HG03064 (cell line): ENCODE data around the gene SDSL.

Experiments
- ATAC-seq: cut with Tn5 transposase; IDR thresholded peaks from one replicate; pipeline ENCODE4 v1.9.1; 2021; ENCODE audit warnings: low read depth; ENCODE audit not compliant: unreplicated experiment

SDSL gene

DNA sequence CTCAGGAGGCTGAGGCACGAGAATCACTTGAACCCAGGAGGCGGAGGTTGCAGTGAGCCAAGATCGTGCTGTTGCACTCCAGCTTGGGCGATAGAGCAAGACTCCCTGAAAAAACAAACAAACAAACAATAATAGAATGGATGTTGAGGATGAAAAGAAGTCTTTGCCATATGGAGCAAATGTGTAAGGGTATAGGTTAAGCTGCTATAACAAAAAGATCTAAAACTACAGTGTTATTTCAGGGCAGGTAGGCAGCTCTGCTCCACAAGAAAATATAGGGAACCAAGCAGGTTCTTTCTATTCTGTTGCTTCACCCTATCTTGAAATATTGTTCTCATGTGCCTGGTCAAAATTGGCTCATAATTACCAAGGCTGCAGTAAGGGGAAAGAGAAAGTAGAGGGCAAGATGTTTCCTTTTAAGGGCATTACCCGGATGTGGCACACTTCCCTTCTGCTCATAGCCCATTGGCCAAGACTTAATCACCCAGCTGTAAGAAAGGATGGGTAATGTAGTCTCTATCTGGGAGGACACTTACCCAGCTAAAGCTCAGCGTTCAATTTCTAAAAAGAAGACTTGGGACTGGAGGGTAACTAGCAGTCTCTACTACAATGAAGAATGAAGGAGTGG is 23.5 kb downstream of the SDSL start:
- no peak for ATAC-seq

DNA sequence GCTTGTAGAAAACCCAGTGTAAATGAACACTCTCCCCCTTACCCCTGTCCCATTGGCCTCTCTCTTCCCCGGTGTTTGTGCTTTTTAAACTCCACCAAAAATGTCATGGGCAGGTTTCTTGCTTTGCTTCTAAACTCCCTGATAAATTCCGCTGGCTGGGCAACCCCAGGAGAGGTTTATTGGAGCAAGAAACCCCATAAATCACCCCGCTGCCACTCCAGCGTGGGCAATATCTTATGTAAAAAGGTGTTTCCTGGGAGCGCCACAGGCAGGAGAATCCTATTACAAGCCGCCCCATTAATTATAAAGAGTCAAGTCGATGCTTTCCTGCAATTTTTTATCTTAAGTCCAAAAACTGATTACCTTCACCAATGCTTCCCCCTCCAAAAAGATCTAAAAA is 26.7 kb downstream of the SDSL start:
- ATAC-seq: no peak

DNA sequence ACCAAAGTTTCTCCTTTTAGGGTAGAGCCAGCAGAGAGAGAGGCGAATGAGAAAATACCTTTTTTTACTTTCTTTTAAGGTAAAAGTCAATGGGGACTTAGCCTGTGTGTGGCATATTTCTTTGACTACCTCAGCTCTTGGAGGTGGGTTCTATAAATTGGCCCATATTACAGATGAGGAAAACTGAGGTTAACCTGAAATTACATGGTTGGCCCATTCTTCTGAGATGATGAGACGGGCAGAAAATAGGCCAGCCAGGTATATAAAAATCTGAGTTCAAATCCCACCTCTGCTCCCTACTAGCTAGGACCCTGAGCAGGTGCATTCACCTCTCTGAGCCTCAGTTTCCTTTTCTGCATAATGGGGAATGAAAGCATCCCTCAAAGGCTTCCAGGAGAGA is 27.1 kb downstream of the SDSL start:
- no peak for ATAC-seq

DNA sequence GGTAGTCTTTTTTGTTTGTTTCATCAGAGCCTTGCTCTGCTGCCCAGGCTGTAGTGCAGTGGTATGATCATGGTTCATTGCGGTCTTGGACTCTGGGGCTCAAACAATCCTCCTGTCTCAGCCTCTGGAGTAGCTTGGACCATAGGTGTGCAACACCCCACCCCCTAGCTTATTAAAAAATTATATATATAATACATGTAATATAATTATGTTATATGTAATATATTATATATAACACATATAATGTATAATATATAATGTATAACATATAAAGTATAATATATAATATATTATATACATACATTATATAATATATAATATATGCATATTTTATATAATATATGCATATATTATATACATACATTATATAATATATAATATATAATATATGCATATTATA is 27.7 kb downstream of the SDSL start:
- ATAC-seq: no peak

DNA sequence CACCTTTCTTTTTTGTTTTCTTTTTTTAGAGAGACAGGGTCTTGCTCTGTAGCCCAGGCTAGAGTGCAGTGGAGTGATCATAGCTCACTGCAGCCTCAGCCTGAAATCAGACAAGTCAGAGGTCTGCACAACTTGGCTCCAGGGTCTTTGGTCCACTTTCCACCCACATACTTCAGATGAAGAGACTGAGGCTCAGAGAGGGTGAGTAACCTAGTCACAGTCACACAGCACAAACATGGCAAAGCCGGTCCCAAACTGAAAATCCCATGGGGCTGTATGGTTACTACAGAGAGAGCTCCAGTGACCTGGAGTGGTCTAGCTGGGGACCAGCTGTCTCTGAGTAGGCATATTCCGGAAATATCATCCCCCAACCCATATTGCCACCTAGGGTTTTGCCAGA is 30.3 kb downstream of the SDSL start:
- no peak for ATAC-seq

DNA sequence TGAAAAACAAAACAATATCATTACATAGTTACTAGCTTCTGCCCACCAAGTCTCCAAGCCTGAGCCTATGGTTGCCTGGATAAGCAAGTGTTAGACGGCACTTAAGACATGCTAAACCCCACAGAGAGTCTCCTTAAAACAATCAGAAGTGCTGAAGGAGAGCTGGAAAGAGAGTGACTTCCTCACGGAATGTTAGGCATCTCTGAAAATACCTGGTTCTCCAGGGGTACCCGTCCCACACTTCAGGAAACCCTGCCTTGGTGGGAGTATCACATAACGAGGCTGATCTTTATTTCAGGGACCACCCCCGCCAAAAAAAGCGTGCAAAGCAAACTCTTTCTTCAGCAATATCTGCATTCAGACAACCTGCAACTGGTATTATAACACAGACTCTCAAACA is 31.1 kb downstream of the SDSL start:
- ATAC-seq: no peak

- no peak for ATAC-seq
Observed at GRCh38 chr12:113456199-113456598, 34.0 kb downstream of the SDSL start.

- ATAC-seq: no peak
Observed at GRCh38 chr12:113456761-113457160, 34.6 kb downstream of the SDSL start.

- no peak for ATAC-seq
Observed at GRCh38 chr12:113457185-113457584, 35.0 kb downstream of the SDSL start.

DNA sequence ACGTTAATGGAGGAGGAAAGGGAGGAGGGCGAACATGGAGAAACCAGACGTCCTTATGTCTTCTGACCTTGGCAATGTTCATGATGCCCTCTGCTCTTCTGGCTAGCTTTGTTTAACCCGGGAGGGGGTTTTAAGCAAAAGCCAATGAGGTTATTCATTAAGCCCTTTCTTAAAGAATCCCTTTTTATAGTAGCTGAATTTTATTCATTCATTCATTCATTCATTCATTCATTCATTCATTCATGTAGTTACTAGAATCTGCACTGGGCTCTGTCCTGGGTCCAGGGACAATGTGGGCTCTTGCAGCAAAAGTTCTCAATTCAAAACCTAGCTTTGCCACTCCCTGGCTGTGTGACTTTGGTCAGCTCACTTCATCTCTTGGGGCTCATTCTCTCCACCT is 35.5 kb downstream of the SDSL start:
- ATAC-seq: no peak

DNA sequence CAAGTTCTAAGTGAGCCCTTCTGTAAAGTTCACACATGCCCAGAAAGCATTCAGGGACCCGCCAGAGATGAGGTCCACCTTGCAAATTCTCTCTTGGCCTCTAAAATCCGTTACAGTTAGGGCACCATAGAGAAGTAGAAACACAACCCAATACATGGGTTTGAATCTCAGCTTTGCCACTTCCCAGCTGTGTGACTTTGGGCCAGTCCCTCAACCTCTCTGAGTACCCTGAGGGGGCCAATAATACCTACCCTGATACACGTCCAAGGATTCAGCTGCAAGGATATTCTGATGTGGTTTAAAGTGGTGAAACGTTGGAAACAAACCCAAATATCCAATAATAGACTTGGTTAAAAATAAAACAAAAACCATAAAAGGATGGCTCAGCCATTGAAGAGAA is 37.8 kb downstream of the SDSL start:
- no peak for ATAC-seq

DNA sequence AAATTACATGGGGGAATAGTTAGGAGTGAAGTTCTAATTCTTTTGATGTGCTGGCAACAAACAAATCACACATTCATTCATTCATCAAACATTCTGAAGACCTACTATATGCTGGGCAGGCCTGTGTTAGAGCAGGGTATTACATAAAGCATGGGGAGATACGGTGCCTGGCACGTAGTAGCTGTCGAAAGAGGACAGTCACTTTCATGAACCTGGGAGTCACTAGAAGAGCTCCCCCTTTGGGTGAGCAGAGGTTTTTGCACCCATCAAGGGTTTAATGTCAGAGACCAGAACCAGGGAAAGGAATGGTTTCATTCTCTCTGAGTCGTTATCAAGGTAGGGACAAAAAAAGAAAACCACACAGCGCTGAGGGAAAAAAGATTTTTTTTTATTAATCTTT is 39.5 kb downstream of the SDSL start:
- ATAC-seq: no peak

DNA sequence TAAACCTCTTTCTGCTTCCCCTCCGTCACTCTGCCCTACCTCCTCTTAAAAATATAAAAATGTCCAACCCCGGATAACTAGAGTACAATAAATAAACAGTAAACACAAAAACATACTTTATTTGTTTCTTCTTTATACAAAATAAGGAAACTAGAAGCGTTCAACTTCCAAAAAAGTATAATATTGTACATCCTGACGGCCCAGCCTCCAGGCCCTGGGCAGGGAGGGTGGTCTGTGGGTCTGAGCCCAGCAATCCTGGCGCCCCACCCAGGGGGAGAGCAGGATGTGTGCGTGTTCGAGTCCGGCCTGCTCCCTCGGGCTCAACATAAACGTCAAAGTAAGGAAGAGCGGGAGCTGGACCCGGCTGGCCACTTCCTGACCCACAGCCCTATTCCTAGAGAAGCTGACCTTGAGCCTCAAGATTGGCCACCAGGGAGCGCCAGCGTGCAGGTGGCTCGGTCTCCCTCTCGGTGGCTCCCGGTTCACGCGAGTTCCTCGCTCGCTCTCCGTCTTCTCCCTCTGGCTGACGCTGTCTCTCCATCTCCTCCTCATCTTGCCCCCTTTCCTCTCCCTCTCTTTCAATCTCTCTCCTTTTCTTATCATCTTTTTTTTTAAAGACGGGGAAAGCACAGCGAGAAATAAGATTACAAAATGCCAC is 40.1 kb downstream of the SDSL start:
- no peak for ATAC-seq

GRCh38 chr12:113462998-113463745 is 41.0 kb downstream of the SDSL start:
- no peak for ATAC-seq

- no peak for ATAC-seq
Observed at GRCh38 chr12:113463746-113464451, 41.7 kb downstream of the SDSL start.

GRCh38 chr12:113464452-113464775 is 42.2 kb downstream of the SDSL start:
- ATAC-seq: no peak

- no peak for ATAC-seq
Observed at GRCh38 chr12:113464852-113465719, 42.9 kb downstream of the SDSL start.

GRCh38 chr12:113465808-113466453 is 43.8 kb downstream of the SDSL start:
- no peak for ATAC-seq

GRCh38 chr12:113466454-113467141 is 44.4 kb downstream of the SDSL start:
- no peak for ATAC-seq

- ATAC-seq: no peak
Observed at GRCh38 chr12:113467142-113467501, 44.9 kb downstream of the SDSL start.
